RKO (cell line): ENCODE measurements around the gene GRIK5.
"Not testable (repeated sequence)": the region's sequence is repeated elsewhere in the genome, so short reads cannot be mapped to it uniquely, and the experiment has no call there.

Experiments used
- DNase-seq: peaks from one replicate; pipeline ENCODE4 v3.0.0-alpha.2; 2016; ENCODE audit warnings: low spot score

Gene GRIK5, protein sequence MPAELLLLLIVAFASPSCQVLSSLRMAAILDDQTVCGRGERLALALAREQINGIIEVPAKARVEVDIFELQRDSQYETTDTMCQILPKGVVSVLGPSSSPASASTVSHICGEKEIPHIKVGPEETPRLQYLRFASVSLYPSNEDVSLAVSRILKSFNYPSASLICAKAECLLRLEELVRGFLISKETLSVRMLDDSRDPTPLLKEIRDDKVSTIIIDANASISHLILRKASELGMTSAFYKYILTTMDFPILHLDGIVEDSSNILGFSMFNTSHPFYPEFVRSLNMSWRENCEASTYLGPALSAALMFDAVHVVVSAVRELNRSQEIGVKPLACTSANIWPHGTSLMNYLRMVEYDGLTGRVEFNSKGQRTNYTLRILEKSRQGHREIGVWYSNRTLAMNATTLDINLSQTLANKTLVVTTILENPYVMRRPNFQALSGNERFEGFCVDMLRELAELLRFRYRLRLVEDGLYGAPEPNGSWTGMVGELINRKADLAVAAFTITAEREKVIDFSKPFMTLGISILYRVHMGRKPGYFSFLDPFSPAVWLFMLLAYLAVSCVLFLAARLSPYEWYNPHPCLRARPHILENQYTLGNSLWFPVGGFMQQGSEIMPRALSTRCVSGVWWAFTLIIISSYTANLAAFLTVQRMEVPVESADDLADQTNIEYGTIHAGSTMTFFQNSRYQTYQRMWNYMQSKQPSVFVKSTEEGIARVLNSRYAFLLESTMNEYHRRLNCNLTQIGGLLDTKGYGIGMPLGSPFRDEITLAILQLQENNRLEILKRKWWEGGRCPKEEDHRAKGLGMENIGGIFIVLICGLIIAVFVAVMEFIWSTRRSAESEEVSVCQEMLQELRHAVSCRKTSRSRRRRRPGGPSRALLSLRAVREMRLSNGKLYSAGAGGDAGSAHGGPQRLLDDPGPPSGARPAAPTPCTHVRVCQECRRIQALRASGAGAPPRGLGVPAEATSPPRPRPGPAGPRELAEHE

GRCh38 chr19:42069619-42070351 lies at the start of gene GRIK5:
Gene GRIK5 (minus strand): TSS chr19:42070206. CDS start chr19:42065770, 4,436 bp downstream.
- no peak for DNase-seq

DNA sequence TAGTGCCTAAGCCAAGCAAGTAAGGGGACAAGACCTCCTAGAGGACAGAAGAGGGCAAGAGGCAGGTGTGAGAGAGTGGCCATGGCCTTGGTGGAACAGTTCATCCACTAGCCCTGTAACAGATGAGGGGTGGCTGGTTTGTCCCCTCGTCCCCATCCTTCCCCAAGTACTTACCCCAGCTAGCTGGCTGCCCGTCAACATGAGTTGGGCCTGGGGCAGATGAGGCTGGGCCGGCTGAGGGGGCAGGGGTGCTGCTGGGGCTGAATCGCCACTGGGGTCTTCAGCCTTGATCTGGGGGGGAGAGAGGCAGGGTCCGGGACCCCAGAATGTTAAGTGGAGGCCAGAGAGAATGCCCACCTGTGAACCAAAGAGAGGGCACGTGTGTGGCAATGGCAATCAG lies 47.1 kb upstream of the GRIK5 start:
- DNase-seq, result no peak

- DNase-seq, result no peak
Observed at GRCh38 chr19:42116308-42117075, 46.5 kb upstream of the GRIK5 start.

- DNase-seq, result no peak
Observed at GRCh38 chr19:42115705-42116104, 45.7 kb upstream of the GRIK5 start.

DNA sequence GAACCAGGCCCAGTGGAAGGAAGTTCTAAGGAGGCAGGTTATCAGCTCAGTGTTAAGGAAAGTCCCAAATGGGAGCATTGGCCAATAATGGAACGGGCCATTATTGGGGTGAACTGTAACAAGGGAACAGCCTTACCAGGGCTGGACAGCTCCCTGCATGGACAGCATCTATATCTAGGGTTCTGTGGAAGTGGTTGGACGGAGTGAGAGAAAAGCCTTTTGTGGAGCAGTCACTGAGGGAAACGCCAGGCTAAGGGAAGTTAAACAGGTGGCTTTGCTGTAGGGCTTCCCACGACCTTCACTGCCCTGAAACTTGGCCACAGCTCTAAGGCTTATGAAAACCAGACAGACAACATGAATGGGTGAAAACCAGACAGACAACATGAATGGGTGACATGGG lies 45.2 kb upstream of the GRIK5 start:
- no peak for DNase-seq

DNA sequence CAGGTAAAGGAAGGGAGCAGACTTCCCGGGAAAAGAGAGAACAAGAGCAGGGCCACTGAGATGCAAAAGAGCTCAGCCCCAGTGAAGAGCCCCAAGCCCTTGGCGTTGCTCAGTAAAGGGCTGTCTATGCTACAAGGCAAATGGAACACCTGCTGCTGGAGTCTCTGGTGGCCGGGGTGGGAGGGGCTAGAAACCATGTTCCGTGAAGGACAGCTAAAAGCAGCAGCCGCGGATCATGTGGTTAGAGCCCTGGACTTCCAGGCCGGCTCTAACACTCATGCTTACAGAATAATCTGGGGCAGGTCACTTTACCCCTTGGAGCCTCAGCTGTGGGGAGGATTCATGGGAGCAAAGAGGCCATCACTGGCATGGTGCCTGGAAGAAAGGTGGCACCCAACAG lies 44.4 kb upstream of the GRIK5 start:
- no peak for DNase-seq

DNA sequence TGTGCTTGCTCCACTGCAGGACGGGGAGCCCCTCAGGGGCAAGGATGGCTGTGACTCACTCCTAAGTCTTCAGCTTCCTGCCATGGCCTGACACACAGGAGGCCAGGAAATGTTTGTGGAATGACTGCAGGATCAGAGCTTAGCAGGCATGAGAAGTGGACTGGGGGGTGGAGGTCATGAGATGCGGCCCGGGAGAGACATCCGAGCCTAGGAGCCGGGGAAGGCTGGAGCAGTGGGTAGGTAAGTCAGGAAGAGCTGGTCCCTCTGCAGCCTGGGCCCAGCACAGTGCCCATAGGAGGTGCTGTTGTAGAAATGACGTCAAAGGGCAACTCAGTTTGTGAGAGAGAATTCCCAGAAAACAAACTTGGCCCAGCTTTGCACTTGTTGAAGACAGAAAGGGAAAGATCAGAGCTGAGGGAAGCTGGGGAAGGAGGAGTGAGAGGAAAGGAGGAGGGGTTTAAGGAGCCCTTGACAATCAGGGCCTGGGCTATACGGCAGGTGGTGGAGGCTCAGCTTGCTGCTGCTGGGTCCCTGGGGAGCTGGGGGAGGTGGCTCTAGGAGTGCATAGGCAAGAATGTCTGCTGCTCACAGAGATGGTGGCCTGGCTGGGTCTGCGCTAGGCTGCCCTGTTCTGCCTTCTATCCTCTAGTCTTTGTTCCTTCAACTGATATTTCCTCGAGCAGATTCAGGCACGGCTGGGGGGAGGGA lies 43.8 kb upstream of the GRIK5 start:
- DNase-seq, result peak; percentile 99

GRCh38 chr19:42111811-42112210 lies 41.8 kb upstream of the GRIK5 start:
- no peak for DNase-seq

- DNase-seq, result no peak
Observed at GRCh38 chr19:42111384-42111783, 41.4 kb upstream of the GRIK5 start.

DNA sequence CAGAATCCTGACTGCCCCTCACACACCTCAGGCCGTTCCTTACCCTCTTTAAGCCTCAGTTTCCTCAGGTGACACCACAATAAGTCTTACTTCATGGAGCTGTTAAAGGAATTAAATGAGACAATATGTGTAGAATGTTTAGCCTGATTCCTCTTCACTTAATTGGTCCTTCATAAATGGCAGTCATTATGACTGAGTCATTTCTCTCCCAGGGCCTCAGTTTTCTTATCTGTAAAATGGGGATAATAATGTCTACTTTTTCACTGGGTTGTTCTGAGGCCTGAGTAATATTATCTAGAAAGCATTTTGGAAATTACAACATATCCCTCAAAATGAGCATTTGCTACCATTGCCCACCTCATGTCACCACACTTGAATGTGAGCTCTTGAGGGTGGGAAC lies 40.7 kb upstream of the GRIK5 start:
- no peak for DNase-seq

- DNase-seq, result no peak
Observed at GRCh38 chr19:42109896-42110295, 39.9 kb upstream of the GRIK5 start.

DNA sequence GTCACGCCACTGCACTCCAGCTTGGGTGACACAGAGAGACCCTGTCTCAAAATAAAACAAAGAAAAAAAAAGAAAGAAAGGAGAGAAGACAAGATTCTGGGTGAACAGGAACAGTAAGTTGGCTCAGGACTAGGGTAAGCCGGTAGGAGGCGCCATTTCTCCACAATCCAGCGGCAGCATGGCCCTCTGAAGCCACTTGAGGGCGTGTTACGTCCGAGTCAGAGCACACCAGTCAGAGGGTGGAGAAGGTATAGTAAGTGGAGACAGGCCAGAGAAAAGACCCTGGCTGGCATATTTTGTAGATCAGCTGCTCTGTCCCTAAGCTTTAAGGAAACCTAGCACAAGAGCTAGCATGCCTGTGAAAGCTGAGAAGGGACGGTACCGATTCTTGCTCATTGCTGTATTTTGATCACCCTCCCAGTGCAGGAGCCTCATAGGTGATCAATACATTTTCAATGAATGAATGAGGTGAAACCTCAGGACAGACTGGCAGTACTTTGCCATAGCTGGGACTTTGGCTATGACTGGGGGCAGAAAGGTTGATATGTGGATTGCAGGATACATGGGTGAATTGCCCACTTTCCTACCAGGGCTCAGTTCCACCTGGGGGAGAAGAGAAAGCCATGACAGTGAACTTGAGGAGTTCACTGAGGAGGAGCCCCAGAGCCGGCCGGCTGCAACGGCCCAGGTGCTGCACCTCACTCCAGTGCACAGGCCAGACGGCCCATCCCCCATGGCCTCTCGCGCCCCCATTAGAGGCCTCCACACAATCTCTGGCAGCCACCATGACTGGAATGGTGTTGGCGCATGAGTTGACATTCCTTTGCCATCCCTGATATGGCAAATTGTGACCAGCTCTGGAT lies 38.8 kb upstream of the GRIK5 start:
- DNase-seq, result peak; percentile 86

DNA sequence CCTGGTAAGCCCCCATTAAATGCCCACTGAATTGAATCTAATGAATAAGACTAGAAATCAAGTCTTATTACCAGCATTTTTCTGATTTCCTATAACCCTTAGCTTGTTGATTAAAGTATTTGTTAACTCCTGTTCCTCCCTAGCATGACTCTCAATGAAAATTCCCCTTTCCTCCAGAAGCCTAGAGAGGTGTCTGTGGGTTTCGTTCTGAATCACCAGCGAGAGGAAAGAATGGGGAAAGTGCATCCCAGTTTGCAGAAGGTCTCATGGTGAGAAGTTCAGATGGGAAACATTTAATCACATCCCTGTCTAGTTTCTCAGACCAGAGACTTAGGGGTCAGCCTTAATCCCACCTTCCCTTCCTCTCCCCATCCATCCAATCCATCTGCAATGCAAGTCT lies 35.4 kb upstream of the GRIK5 start:
- DNase-seq, result no peak

GRCh38 chr19:42102877-42103276 lies 32.9 kb upstream of the GRIK5 start:
- DNase-seq, result no peak

DNA sequence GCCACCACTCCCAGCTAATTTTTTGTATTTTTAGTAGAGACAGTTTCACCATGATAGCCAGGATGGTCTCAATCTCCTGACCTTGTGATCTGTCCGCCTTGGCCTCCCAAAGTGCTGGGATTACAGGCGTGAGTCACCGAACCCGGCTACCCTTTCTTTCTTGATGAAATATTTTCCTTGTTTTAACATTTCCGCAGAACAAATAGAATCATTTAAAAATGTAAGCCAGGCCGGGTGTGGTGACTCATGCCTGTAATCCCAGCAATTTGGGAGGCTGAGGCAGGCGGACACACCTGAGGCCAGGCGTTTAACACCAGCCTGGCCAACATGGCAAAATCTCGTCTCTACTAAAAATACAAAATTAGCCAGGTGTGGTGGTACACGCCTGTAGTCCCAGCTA lies 30.2 kb upstream of the GRIK5 start:
- not testable (repeated sequence) for DNase-seq

GRCh38 chr19:42099336-42099925 lies 29.4 kb upstream of the GRIK5 start:
- DNase-seq, result no peak

DNA sequence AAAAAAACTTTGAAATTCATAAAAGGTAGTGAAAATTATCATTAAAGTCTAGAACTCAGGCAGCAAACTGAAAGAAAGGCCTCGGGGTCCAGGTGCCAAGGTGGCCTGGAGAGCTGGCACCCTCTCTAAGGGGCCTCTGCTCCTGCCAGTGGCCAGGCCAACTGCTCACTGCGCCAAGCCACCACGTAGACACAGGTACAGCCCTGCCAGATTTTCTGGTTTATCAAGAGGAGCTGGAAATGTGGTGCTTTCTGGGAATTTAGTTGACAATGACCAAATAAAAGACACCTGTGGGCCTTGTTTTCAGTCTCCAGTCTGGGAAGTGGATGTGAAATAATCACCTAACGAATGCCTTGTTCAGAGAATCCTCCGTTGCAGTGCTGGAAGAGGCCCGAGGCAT lies 28.8 kb upstream of the GRIK5 start:
- no peak for DNase-seq

DNA sequence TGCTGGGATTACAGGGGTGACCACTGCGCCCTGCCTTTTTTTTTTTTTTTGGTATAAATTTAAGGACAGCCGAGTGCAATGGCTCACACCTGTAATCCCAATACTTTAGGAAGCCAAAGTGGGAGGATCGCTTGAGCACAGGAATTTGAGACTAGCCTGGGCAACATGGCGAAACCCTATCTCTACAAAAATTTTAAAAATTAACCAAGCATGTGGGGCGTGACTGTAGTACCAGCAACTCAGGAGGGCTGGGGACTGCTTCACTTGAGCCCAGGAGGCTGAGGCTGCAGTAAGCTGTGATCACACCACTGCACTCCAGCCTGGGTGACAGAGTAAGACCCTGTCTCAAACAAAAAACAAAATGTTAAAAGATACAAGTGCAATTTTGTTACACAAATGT lies 27.5 kb upstream of the GRIK5 start:
- no peak for DNase-seq

DNA sequence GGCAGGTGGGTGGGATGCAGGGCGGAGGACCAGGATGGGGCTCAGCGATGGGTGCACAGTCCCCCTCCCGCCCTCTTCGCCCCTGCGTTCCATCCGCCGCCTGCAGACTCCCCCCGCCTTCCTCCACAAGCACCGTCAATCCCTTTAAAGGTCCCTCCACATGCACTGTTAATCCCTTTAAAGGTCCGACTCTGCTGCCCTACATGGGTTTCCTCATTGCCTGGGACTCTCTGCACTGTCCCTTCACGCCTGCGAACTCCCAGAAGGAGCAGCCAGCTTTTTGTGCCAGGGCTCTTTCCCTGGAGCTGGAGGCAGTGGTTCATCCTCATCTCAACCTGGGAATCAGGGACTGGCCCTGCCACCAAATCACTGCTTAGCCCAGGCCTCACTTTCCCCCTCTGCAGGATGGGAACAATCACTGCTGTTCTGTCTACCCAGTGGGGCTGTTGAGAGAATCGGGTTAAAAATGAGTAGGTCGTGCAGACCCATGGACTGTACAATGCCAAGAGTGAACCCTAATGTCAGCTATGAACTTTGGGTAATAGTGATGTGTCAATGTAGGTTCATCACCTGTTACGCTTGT lies 26.3 kb upstream of the GRIK5 start:
- DNase-seq, result no peak
